GM12865 (cell line): Measurements from ENCODE around the gene MFSD6.

Experiments used
- DNase-seq: peaks from one replicate; pipeline ENCODE4 v3.0.0; 2010; ENCODE audit warnings: low read depth
- H3K4me3 ChIP-seq: 2 replicates; pipeline ENCODE4 v1.5.1; 2011; ENCODE audit warnings: mild to moderate bottlenecking, low read depth, low read length, control low read depth
- TF ChIP-seq, protein P1 (sequence below): IDR thresholded peaks from 2 replicates; pipeline ENCODE4 v1.5.1; 2011; ENCODE audit warnings: low read length, control low read depth, low read depth, inconsistent platforms; ENCODE audit not compliant: insufficient read depth; ENCODE audit errors: missing control alignments

Gene MFSD6

GRCh38 chr2:190404487-190404886 lies 3.7 kb upstream of the MFSD6 start:
- no peak for DNase-seq

DNA sequence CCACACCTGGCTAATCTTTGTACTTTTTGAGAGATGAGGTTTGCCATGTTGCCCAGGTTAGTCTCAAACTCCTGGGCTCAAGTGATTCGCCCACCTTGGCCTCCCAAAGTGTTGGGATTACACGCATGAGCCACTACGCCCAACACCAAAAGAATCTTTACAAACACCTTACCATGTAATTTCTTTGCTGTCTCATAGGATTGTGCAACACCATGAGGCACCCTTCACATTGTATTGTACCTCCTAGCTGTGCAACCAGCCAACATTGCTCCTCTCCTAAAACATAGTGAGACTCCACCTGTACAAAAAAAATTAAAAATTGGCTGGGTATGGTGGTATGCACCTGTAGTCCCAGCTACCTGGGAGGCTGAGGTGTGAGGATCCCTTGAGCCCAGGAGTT lies 3.1 kb upstream of the MFSD6 start:
- no peak overlapping the region for H3K4me3 ChIP-seq
- TF ChIP-seq, protein P1, sequence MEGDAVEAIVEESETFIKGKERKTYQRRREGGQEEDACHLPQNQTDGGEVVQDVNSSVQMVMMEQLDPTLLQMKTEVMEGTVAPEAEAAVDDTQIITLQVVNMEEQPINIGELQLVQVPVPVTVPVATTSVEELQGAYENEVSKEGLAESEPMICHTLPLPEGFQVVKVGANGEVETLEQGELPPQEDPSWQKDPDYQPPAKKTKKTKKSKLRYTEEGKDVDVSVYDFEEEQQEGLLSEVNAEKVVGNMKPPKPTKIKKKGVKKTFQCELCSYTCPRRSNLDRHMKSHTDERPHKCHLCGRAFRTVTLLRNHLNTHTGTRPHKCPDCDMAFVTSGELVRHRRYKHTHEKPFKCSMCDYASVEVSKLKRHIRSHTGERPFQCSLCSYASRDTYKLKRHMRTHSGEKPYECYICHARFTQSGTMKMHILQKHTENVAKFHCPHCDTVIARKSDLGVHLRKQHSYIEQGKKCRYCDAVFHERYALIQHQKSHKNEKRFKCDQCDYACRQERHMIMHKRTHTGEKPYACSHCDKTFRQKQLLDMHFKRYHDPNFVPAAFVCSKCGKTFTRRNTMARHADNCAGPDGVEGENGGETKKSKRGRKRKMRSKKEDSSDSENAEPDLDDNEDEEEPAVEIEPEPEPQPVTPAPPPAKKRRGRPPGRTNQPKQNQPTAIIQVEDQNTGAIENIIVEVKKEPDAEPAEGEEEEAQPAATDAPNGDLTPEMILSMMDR: no peak
- DNase-seq: no peak

More at GRCh38 chr2:190404487-190404886, 3.7 kb upstream of the MFSD6 start:
- TF ChIP-seq, protein P1: no peak
- no peak overlapping the region for H3K4me3 ChIP-seq

DNA sequence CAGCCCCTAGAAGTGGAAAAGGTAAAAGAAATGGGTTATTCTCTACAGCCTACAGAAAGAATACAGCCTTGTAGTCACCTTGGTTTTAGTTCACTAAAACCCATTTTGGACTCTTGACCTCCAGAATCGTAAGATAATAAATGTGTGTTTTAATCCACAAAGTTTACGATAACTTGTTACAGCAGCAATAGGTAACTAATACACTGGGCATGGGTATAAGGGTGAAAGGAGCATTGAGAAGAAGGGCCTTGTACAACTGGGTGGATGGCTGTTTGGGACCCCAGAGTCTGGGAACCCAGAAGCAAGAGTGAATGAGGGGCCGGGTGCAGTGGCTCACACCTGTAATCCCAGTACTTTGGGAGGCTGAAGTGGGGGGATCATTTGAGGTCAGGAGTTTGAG lies 2.2 kb upstream of the MFSD6 start:
- TF ChIP-seq, protein P1: no peak
- no peak overlapping the region for H3K4me3 ChIP-seq
- DNase-seq: no peak

GRCh38 chr2:190406805-190407204 lies 1.4 kb upstream of the MFSD6 start:
- H3K4me3 ChIP-seq: no peak overlapping the region
- TF ChIP-seq, protein P1: no peak
- DNase-seq: no peak

DNA sequence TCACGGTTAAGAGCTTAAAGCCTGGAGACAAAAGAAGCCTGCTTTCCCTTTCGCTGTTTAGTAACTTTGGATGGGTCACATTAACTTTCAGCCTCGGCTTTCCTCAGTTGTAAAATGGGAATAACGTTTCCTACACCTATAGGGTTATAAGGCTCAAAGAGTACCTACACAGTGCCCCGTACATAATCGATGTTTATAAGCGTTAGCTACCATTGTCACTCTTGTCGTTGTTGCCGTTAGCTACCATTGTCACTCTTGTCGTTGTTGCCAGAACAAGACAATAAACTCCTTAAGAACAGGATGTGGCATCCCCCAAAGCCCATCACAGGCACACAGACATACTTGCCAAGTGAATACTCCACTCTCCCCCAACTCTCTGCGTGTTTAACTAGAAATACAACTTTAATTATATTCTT lies 901 bp upstream of the MFSD6 start:
- TF ChIP-seq, protein P1: no peak
- peak overlapping the region; percentile 84 for H3K4me3 ChIP-seq
- peak; percentile 37 for DNase-seq

- peak; percentile 84 for DNase-seq
Observed at GRCh38 chr2:190408538-190409271, 550 bp downstream of the MFSD6 start.

More at GRCh38 chr2:190408538-190409271, 550 bp downstream of the MFSD6 start:
- H3K4me3 ChIP-seq: peak overlapping the region; percentile 84
- TF ChIP-seq, protein P1: no peak
